HG03558 (cell line): ENCODE data around the gene CDC5L.
"Not testable (repeated sequence)": the region's sequence is repeated elsewhere in the genome, so short reads cannot be mapped to it uniquely, and the experiment has no call there.

ENCODE experiments used
- ATAC-seq: cut with Tn5 transposase; IDR thresholded peaks from one replicate; pipeline ENCODE4 v1.9.1; 2021; ENCODE audit warnings: moderate number of reproducible peaks; ENCODE audit not compliant: unreplicated experiment; ENCODE audit errors: extremely low read depth

Gene CDC5L

DNA sequence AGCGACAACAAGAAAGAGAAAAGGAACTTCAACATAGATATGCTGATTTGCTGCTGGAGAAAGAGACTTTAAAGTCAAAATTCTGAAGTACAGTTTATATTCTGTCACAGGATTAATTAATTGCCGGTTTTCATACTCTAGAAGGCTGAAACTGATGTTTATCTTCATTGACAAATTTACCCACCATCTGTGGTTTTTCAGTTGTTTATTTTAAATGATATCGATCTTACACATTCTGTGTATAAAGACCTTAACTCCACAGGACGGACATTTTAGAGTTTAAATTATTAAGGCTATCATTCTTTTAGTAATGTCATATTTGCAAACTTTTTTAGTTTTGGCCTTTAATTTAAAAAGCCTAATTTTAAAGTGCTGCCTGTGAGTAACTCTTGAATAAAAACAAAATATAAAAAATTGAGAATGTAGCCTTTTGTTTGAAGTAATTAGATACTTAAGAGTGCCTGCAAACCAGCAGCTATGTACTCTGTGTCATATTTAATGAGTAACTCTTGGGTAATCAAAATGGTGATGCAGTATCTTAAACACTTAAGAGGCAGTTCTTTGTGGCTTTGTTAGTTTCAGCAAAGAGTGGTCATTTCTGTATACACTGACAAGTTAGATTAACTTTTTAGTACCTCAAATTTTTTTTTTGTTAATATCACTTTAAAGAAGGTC is 59.3 kb downstream of the CDC5L start:
- no peak for ATAC-seq

- not testable (repeated sequence) for ATAC-seq
These were observed 61.7 kb downstream of the CDC5L start for GRCh38 chr6:44449181-44449580.

- ATAC-seq: no peak
These were observed 64.5 kb downstream of the CDC5L start for GRCh38 chr6:44451803-44452695.

DNA sequence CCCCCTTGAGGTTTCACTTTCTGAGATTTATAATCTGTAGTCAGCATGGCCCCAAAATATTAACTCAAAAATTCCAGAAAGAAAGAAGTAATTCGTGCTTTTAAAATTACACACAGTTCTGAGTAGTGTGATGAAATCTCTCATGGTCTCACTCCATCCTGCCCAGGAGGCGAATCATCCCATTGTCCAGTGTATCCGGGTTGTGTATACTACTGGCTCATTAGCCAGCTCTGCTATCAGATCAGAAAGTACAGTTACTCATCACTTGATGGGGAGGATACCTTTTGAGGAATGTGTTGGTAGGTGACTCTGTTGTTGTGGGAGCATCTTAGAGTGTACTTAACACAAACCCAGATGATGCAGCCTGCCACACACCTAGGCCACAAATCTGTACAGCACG is 65.2 kb downstream of the CDC5L start:
- no peak for ATAC-seq

GRCh38 chr6:44453146-44453545 is 65.6 kb downstream of the CDC5L start:
- ATAC-seq: no peak

DNA sequence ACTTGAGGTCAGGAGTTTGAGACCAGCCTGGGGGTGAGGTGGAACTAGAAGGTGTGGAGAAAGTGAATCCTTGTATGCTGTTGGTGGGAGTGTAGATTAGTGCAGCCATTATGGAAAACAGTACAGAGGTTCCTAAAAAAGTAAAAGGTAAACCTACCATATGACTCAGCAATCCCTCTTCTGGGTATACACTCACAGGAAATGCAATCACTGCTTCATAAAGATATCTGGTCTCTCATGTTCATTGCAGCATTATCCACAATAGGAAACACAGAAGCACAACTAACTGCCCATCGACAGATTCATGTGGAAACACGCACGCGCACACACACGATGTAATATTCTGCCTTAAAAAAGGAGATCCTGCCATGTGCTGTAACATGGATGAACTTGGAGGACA is 66.7 kb downstream of the CDC5L start:
- ATAC-seq: no peak

DNA sequence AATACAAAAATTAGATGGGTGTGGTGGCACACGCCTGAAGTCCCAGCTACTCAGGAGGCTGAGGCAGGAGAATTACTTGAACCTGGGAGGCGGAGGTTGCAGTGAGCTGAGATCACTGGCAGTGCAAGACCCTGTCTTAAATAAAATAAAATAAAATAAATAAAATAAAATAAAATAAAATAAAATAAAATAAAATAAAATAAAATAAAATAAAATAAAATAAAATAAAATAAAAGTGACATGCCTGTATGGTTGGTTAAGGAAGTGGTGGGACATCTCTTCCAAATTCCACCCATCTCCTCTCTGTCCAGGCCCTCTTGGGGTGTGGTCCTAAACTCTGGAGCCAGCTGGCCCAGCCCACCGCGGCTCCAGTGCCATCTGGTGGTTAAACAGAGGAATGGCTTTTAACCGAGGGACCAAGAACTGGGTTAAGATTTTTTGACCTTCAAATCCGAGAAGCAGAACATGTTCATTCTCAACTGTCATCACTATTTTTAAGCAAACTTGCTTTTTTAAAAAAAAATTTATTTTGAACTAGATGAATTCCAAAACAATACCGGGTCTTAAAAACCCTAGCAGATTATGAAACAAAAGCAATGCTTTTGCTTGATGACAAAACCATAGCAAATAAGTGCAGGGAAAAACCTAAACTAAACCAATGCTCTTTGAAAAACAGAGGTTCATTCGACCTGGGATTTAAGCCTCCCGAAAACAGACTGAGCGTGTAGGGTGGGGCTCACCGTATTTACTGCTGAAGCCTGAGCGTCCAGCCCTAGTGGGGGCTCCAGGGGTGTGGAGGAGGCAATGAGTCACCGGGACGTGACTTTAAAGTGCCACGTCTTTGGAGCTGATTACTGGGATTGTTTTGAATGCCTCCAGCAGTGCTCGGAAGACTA is 68.8 kb downstream of the CDC5L start:
- ATAC-seq: no peak

GRCh38 chr6:44456966-44457292 is 69.4 kb downstream of the CDC5L start:
- ATAC-seq: no peak

- no peak for ATAC-seq
These were observed 70.1 kb downstream of the CDC5L start for GRCh38 chr6:44457596-44457995.

GRCh38 chr6:44458551-44458950 is 71.0 kb downstream of the CDC5L start:
- ATAC-seq: no peak

GRCh38 chr6:44462335-44462734 is 74.8 kb downstream of the CDC5L start:
- no peak for ATAC-seq

DNA sequence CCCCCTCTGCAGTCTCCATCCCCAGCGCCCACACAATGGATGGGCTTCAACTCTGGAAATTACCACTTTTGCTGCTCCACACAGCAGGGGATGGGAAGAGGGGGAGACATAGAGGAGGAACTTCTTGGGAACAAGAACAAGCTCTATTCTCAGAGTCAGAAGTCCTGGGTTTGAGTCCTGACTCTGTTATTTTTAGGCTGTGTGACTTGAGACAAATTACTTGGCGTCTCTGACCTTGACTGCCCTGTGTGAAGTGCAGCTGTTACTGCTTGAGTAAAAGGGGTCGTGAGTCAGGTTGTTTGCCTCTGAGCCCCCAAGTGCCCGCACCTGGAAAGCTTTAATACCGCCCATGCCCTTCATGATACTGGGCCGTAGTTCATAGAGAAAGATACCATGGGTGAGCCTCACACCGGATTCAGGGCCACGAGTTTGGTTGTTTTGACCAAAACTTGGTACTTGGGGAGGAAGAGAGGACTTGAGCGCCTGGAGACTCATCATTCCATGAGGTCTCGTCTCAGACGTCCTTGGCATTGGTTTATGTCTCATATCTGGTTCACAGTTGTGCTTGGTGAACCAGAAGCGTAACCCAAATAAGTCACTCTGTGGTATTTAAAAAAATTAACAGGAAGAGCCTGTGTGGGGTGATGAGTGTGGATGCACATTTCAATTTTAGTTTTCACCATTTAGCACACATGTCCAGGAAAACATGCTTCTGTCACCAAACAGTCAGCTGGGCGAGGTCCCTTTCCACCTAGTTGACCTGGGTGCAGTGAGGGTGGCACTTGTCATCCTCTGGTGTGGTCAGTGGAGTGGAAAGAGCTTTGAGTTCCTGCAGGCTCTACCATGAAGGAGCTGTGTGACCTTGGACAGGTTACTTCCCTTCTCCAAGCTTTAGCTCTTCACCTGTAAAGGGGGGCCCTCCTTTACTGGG is 75.6 kb downstream of the CDC5L start:
- ATAC-seq: no peak

DNA sequence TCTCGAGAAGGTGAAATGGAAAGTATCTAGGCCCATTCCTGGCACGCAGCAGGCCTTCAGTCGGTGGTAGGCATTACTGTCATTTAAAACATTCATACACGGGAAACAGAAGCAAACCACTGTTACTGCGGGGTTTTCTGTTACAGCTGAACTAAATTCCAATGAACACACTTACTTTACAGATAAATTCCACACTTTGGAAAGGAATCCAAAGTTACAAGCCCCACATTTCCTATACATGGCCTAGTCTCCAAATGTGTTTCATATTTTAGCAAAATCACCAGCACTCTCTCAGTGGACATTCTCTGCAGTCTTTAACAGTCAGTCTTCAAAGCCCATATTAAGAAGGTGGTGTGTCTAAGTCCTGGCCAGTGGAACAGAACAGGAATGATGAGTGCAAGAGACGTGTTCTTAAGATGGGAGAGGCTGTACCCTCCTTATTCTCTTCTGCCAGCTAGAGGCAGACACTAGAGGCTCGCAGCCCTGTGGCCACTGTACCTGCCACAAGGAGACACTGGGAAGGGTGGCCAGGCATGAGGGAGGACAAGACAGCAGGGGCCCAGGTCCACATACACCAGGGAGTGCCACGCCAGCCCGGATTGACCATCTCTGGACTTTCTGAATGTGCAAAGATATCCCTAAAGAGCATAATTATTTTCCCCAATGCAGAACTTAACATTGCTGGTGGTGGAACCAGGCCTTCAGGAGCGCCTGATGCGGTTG is 76.4 kb downstream of the CDC5L start:
- ATAC-seq: no peak

DNA sequence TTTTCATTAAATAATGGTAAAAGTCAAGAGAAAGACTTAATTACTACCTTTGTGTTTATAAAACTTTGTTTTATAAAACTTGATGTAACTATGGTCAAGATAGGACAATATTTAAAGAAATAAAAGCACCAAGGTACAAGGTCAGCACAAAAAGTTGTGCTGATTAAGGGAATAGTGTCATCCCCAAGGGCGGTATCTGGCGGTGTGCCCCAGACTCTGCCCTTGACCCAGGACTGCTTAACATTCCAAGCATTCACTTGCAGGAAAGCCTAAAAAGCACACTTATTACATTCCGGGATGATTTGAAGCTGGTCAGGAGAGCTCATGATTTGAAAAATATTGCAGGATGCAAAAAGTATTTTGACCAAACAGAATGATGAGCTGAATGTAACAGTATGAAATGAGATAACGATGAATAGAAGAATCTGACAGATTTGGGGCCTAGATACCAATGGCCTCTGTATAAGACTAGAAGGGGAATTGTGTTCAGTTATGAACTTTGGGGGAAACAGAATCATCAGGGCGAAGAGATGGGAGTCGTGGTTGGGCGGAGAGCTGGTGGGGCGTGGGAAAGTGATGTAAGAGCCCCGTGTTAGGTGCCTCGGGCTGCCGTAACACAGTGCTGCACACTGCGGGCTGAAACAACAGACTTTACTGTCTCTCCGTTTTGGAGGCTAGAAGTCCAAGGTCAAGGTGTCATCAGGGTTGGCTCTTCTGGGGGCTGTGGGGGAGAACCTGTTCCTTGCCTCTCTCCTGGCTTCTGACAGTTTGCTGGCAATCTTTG is 77.2 kb downstream of the CDC5L start:
- ATAC-seq: no peak

- ATAC-seq: no peak
These were observed 79.4 kb downstream of the CDC5L start for GRCh38 chr6:44466955-44467354.

GRCh38 chr6:44468835-44469234 is 81.3 kb downstream of the CDC5L start:
- no peak for ATAC-seq

- no peak for ATAC-seq
These were observed 82.6 kb downstream of the CDC5L start for GRCh38 chr6:44470115-44470464.

DNA sequence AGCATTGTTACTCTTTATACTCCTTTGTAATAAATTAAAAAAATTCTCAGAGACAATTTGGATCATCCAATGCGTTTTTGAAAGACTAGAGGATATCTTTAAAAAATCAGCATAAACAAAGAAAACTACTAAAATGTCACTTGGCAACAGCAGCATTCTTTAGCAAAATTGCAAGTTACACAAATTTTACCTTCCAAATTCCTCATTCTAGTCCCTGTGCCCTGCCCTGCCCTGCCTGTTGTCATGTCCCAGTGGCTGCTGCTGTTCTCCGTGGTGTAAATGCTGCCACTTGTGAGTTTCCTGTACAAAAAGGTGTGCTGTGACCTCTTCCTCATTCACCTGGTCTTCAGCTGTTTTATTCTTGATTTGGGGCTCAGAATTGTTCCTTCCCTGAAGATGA is 83.2 kb downstream of the CDC5L start:
- ATAC-seq: no peak
